ENCODE measurements around the gene CYP2W1.
"Not testable (repeated sequence)": the region's sequence is repeated elsewhere in the genome, so short reads cannot be mapped to it uniquely, and the experiment has no call there.

Gene CYP2W1, protein sequence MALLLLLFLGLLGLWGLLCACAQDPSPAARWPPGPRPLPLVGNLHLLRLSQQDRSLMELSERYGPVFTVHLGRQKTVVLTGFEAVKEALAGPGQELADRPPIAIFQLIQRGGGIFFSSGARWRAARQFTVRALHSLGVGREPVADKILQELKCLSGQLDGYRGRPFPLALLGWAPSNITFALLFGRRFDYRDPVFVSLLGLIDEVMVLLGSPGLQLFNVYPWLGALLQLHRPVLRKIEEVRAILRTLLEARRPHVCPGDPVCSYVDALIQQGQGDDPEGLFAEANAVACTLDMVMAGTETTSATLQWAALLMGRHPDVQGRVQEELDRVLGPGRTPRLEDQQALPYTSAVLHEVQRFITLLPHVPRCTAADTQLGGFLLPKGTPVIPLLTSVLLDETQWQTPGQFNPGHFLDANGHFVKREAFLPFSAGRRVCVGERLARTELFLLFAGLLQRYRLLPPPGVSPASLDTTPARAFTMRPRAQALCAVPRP

DNA sequence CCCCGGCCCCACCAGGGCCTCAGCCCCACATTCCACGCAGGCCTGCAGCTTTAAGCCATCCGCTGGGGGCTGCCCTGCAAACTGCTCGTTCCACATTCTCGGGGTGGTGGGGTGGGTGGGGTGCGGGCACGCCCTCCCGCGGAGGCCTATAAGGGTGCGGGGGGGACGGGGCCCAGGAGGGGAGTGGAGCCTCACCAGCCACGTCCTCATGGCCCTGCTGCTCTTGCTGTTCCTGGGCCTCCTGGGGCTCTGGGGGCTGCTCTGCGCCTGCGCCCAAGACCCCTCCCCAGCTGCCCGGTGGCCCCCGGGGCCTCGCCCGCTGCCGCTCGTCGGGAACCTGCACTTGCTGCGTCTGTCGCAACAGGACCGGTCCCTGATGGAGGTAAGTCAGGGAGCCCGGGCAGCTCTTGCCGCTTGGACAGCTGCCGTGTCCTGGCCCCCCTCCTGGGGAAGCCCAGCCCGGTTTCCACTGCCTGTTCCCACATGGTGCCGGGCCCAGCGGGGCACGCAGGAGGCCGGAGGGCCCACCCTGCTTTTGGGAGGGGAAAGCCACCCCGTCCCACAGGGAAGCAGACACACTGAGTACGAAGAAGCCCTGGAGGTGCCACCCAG is at the start of gene CYP2W1:
Gene CYP2W1, plus strand, starts transcription at position 178 of the 612 bp plus-strand sequence. Its CDS starts 31 bp downstream, at position 209.
- DNase-seq, result peak; percentile 69

DNA sequence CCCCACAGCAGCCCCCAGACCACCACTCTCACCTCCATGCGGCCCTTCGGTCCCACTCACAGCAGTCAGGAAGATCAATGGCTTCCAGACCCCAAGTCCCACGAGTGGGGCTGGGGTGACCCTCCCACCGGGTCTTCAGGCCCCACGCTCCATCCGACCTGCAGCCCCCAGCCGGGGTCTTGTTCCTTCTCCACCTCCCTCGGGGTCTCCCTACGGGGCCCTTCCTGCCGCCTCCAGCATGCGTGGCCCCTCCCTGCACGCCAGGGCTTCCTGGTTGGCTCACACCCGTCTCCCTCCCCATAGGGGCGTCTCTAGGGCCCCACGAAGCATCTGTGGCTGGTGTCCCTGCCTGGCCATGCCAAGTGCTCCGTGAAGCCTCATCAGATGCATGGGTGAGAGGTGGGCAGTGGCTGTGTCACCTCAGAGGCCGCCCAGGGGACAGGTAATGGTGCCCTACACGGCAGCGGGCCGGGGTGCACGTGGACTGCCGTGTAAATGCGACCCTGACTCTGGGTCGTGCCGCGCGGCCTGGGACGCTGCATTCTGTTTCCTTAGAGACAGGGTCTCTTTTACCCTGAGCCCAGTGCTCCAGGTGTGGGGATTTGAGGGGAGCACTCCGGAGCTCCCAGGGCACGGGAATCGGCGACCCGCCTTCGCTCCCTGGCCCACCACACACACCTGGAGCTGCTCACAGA is 48.4 kb upstream of the CYP2W1 start:
- no peak for DNase-seq

DNA sequence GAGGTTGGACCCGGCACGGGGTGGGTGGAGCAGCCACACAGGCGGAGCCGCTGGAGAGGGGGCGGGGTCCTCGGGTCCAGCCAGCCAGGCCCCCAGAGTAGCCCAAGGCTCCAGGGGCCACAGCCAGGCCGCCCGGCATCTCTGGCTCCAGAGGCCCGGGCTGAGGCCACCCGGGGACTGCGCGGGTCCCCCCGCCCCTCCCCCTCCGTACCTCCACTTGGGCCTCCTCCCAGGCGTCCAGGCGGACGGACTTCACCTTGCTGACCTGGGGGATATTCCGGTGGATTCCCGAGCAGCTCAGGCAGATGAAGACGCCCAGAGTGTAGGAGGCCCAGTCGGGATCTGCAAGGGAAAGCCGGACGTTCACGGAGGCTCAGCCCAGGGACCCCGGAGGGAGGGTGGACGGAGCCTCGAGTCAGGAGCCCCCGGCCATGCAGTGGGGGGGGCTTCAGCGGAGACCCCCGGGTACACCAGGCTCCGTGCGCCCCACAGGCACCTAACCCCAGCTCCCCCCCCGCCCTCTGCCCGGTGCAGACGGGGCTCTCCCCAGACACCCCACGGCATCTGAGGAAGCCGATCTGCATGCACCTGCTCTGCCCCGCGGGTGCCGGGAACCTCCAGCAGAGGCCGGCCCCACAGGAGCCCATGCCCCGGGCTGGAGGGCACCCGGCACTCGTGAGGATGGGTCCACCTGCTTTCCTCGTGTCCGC is 47.7 kb upstream of the CYP2W1 start:
- no peak for DNase-seq

DNA sequence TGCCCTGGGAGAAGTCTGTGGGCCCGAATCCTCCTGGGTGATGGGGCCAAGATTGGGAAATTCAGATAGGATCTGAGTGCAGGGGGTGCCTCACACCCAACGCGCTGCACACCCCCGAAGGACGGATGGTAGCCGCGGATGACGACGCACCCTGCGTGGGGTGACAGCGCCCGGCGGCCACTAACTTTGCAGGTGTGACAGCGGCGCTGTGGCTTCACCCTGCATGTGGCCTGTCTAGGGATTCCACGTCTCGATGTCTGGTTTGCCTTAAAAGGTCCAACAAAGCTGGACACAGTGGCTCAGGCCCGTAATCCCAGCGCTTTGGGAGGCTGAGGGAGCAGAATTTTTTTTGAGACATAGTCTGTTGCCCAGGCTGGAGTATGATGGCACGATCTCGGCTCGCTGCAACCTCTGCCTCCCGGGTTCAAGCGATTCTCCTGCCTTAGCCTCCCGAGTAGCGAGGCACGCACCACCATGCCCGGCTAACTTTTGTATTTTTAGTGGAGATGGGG is 47.1 kb upstream of the CYP2W1 start:
- DNase-seq, result no peak

DNA sequence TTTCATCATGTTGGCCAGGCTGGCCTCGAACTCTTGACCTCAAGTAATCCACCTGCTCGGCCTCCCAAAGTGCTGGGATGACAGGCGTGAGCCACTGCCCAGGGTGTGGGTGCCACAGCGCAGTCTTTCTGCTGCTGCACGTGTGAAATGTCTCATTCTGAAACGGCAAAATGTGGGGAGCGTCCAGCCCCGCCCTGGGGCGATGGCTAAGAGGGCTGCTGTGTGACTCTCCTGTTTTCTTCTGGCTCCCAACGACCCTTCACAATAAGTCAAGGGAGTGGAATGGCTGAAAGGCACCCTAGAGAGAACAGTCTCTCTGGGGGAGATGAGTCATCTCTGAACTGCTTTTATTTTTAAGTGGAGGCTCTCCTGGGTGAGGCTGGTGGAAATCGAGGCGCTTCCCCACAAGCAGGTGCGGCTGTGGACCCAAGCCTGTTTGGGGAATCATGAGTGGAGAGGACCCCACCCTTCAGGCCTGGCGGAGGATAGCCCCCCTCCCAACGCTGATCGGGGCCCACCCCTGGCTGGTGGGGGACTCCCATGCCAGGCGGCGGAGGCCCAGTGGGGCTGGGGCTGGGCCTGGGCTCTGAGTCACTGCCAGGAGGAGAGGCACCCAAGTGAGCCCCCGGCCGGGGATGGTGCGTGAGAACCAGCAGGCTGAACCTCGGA is 46.5 kb upstream of the CYP2W1 start:
- no peak for DNase-seq

DNA sequence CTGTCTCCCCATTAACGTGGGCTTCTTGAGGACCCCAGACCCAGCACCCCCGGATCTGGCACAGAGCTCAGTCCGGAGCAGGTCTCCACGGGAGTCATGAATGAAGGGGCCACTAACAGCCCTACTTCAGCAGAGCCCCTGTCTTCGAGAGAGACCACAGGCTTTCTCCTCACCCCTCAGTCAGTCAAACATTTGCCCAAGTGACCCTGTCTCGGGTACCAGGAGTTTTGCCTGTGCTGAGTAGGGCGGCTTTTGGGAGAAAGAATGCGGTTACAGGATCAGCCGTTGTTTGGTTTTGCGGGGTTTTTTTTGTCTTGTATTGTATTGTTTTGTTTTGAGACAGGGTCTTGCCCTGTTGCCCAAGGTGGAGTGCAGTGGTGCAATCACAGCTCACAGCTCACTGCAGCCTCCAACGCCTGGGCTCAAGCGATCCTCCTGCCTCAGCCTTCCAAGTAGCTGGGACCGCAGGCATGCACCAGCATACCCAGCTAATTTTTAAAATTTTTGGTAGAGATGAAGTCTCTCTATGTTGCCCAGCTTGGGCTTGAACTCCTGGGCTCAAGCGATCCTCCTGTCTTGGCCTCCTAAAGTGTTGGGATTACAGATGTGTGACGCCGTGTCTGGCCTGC is 45.0 kb upstream of the CYP2W1 start:
- no peak for DNase-seq

DNA sequence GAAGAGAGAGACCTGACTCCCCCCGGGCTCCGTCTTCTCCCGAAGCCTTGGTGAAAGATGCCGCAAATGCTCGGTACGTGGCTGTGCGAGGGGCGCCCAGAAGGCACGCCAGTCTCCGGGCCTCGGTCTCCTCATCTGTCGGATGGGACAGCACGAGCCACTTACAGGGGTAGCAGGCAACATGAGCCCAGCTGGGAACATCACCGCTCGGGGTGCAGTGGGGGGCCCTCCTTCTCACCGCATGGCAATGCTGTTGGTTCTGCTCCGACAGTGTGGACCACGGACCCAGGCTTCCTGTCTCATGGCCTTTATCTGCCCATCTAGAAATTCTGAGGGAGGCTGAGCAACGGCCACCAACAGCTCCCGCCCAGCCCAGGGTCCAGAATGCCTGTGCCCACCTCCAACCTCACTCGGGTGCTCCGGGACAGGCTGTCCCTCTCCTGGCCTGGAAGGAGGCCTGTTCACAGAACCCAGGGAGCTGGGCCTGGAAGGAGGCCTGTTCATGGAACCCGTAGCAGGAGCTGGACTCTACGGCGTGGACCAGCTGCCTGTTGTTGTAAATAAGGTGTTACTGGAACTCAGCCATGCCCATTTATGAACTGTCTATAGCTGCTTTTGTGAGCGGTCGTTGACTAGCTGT is 44.3 kb upstream of the CYP2W1 start:
- DNase-seq, result no peak

DNA sequence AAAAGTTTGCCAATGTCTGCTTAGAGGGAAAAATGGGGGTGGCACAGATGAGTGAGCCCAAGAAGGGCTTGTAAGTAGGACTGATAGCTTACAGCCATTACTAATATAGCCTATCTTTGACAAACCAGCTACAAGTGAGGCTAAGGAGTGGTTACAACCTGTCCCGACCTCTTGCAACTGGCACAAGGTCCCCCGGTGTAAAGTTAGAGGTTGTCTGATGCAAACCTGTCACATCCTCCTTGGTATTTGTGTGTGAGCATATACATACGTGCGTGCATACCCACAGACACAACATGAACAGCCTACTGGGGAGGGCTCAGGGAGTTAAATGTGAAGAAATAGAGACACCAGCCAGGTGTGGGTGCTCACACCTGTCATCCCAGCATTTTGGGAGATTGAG is 43.1 kb upstream of the CYP2W1 start:
- no peak for DNase-seq

DNA sequence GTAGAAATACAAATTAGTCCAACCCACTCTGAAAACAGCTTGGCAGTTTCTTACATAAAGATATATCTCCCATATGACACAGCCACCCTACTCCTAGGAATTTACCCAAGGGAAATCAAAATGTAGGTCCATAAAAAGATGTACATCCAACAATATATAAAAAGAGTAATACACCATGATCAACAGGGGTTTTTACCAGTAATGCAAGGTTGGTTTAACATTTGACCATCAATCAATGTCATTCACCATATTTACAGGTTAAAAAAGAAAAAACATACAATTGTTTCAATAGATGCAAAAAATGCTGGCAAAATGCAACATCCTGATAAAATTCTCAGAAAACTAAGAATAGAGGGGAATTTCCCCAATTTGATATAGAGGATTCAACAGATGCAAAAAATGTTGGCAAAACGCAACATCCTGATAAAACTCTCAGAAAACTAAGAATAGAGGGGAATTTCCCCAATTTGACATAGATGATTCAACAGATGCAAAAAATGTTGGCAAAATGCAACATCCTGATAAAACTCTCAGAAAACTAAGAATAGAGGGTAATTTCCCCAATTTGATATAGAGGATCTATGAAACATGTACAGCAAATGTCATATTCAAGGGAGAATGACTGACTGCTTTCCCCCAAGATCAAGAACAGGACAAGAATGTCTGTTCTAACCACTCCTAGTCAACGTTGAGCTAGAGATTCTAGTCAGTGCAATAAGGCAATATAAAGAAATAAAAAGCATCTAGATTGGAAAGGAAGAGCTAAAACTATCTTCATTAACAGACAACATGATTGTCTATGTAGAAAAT is 42.2 kb upstream of the CYP2W1 start:
- DNase-seq, result no peak

DNA sequence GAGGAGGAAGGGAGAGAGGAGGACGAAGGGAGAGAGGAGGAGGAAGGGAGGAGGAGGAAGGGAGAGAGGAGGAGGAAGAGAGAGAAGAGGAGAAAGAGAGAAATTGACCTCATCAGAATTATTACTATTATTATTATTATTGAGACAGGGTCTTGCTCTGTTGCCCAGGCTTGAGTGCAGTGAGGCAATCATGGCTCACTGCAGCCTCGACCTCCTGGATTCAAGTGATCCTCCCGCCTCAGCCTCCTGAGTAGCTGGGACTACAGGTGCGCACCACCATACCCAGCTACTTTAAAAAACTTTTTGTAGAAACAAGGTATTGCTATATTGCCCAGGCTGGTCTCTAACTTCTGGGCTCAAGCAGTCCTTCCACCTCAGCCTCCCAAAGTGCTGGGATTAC is 39.2 kb upstream of the CYP2W1 start:
- DNase-seq, result not testable (repeated sequence)

DNA sequence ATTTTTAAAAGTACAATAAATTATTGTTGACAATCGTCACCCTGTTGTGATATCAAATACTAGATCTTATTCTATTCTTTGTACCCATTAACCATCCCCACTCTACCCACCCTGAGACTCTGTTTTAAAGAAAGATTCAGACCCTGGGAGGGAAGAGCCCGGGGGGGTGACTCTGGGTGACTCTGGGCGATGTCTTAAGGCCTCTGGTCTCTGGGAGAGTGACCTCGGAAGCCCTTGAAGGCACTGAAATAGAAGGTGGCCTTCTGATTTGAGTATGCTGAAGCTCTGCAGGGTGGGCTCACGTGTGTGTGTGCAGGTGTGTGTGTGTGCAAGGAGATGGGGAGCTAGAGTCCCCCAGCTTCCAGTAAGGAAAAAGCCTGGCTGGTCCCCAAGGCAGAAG is 38.2 kb upstream of the CYP2W1 start:
- no peak for DNase-seq

DNA sequence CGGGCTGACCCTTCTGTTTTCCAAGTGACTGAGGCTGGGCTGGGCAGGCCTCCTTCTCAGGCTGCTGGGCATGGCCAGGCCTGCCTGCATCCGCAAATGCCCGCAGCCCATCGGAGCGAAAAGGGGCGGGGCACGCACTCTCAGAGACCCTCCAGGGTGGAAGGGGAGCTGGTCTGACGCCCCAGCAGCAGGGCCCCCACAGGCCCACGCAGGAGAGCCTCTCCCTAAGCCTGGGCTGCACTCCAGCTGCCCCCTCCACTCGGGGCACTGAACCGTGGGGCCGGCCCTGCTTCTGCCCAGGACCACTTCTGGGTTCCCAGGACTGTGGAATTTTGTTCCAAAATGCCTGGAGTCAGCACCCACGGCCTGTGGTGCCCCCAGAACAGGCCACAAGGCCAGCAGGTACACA is 37.8 kb upstream of the CYP2W1 start:
- no peak for DNase-seq

DNA sequence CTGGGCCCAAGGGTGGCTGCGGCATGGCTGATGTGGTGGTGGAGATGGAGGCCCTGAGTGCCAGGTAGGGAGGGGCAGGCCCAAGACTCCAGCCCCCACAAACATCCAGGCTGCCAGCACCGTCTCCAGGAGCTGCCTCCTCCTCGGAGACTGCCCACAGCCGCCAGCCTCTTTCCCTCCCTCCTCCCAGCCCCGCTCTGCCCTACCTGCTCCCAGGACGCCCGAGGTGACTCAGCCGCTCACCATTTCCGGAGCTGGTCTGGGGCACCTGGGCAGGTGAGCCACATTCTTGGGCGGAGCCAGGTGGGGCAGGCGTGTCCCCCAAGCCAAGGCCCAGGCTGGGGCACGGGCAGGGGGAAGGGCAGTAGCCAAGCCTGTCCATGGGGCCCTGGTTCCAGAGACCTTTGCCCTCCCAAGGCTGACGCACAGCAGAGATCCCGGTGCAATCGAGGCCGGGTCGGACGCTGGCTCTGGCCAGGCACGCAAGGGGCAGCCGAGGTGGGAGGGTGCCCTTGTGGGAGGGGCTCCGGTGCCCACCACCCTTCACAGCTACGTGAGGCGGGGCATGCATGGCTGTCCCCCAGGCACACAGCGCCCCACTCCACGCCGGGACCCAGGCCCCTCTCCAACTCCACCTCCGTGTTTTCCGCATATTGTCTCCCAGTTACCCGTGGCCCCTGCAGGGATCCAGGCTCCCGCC is 37.3 kb upstream of the CYP2W1 start:
- DNase-seq, result no peak

DNA sequence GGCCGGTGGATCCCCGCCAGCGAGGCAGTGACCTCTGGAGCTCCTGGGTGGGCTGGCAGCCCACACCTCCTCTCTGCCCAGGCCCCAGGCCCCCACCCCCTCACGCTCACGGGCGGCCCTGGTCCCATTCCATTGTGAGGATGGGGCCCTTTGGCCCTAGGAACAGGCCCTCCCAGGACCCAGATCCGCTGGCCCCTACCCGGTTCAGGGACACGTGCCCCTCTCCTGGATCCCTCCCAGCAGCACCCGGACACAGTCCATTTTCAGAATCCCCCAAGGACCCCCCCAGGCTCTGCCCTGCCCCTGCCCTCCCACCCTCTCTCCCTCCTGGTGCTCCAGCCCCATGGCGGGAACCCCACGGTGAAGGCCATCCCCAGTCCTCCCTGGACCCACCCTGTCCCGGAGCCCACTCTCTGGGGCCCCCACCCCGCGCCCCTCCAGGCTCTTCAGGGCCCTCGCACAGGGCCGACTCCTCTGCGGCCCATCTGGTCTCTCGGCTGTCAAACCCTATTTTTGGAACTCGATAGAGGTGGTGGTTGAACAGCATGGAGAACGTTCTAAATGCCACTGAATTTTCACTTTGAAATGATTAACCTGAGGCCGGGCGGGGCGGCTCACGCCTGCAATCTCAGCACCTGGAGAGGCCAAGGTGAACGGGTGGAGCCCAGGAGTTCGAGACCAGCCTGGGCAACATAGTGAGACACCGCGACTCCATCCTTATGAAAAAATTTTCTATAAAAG is 36.6 kb upstream of the CYP2W1 start:
- DNase-seq, result no peak

DNA sequence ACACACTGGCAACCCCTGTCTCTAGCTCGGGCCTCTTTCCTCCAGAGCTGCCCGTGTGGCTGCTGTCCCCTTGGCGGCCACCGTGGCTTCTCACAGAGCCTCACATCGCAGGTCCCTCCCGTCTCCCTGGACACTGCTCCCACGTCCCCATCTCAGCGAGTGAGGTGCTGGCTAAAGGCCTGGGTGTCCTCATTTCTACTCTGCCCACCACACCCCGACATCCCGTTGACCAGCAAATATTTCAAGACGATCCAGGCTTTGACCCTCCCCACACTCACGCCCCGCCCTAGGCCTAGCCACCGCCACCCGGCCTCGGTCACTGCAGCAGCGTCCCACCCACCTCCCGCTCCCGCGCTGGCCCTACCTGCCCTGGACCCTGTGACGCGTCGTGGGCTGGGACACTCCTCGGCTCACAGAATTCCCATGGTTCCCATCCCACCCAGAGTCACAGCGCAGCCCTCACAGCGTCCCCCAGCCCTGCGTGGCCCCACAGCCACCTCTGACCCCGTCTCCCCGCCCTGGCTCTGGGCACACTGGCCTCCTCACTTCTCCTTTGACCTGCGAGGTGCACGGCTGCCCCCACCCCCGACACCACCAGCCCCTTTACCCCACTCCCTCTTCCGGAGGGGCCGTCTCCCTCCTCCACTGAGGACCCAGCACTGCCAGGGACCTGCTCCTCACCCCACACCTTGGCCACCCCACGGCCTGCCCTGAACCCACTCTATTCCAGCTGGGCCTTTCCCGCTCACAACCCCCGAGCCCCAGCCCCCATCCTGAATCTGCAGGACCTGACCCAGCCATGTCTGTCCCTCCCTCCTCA is 35.4 kb upstream of the CYP2W1 start:
- no peak for DNase-seq

DNA sequence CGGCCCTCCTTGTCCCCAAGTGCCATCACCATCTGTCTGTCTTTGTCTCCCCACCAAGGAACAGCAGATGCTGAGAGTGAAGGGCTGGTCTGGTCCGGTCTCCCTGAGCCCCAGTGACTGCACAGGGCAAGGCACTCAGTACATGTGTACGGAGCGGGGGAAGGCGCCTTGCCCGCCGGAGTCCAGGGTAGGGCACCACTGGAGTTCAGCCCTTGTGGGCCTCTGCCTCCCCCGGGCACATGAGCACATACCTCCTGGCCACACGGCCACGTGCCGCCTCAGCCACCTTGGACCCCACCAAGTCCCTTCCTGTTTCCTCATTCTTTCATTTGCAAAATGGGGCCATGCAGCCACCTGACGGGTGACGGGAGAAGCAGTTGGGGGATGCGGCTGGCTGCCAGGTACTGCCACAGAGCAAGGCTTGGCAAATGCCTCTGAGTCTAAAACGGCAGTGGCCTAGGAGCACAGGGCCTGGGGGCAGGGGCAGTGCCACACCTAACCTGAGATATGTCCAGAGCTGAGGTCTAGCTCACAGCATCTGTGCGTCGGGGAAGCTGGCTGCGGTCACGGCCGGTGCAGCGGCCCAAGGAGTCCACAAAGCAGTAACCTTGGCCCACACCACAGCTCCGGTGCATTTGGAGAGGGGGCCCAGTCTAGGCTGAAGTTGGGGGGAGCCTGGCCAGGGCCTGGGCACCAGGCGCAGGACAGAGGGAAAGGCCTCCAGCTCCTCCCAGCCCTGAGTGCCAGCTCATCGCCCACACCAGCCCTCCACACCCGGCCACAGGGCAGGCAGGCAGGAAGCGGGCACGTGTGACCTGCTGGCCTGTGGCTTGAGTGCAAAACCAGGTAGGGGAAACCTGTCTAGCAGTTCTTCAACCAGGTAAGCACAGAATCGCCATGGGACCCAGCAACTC is 33.7 kb upstream of the CYP2W1 start:
- no peak for DNase-seq
